Uterus (tissue), 4 donors: Measurements from ENCODE around the gene DCDC2B. TPM values are rescaled to one million over a fixed set of nuclear protein-coding genes. Genes with fewer than 3 reads are reported as not detected.

Experiments
- DNase-seq, 2 donors: peaks; one replicate each; pipeline ENCODE4 v3.0.0-alpha.2; 2019 to 2020
- H3K27ac ChIP-seq, 2 donors: fragments of 200-600 bp; sonication (generic); 1 replicate in 1 of 2; 2 replicates in 1 of 2; pipeline ENCODE4 v1.5.1; 2016 to 2018
- H3K27me3 ChIP-seq, 2 donors: fragments of 200-600 bp; sonication (generic); one replicate each; pipeline ENCODE4 v1.5.1; 2018 to 2019; ENCODE audit warnings: control low read depth in 1 of 2
- H3K36me3 ChIP-seq, 2 donors: fragments of 200-600 bp; sonication (generic); one replicate each; pipeline ENCODE4 v1.5.1; 2019; ENCODE audit warnings: control low read depth in 1 of 2
- H3K4me1 ChIP-seq, 2 donors: fragments of 200-600 bp; sonication (generic); one replicate each; pipeline ENCODE4 v1.5.1; 2018 to 2019; ENCODE audit warnings: control low read depth in 1 of 2
- H3K4me3 ChIP-seq, 2 donors: fragments of 200-600 bp; sonication (generic); 1 replicate in 1 of 2; 2 replicates in 1 of 2; pipeline ENCODE4 v1.5.1; 2018 to 2019; ENCODE audit warnings: mild to moderate bottlenecking in 1 of 2
- H3K9me3 ChIP-seq, 2 donors: fragments of 200-600 bp; sonication (generic); one replicate each; pipeline ENCODE4 v1.5.1; 2019; ENCODE audit warnings: control low read depth in 1 of 2
- POLR2A ChIP-seq, 2 donors: fragments of 450-650 bp; IDR thresholded peaks; one replicate each; pipeline ENCODE4 v1.6.1; 2016; ENCODE audit warnings: antibody characterized with exemption in 2 of 2, mild to moderate bottlenecking in 1 of 2, moderate library complexity in 1 of 2
- intact Hi-C: fragments of 100-400 bp; cut with DNase I; formaldehyde crosslinking; loops from one replicate; pipeline ENCODE4 v1.15.1; 2023; ENCODE audit warnings: low total_unique reads
- total RNA-seq, 4 donors: library from RNA; depleted of rRNA in 3 of 4; stranded (reverse); fragments of >200 nt in 3 of 4; gene quantifications; one replicate each; pipeline versions ENCODE4 v1.1.0 to v1.2.4, GENCODE V29; 2014 to 2023
- TF ChIP-seq, protein P1 (sequence below), 4 experiments: fragments of 200-600 bp in 2 of 4; fragments of 450-650 bp in 2 of 4; sonication (generic) in 2 of 4; IDR thresholded peaks; one replicate each; pipeline ENCODE4 v1.5.1; 2016 to 2019; ENCODE audit warnings: antibody characterized with exemption in 4 of 4, mild to moderate bottlenecking in 2 of 4, moderate library complexity in 1 of 4
- donor health status: DM: yes; HTN: yes; CAD: no.

The DCDC2B gene
- total RNA-seq, 4 donors from 2014 or later = 0.26 to 0.62 TPM; not detected in 2

DNA sequence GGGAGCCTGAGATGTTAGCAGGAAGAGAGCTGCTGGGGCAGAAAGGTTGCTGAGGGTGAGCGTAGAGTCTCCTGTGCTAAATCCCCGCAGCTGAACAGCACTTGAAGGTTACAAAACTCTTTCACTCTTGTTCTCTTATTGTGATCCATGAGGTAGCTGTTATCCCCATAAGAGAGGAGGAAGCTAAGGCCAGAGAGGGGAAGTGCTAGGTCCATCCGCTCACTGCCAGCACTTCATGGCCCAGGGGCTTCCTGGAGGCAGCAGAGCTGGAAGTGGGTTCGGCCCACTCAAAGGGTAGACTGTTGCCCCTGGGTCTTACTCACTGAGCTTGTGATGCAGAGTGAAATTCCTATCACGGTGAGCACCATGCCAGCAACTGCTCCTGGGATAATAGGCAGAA lies 7.7 kb downstream of the DCDC2B start:
- H3K27me3 ChIP-seq = no peaks in the 10 kb centered on the region
- H3K9me3 ChIP-seq = no peaks in the 10 kb centered on the region
- H3K27ac ChIP-seq = no peak overlapping the region
- H3K4me1 ChIP-seq = peaks cover 4 to 6% of the 10 kb centered on the region in 2 donors
- DNase-seq = no peak
- no peaks in the 10 kb centered on the region for H3K36me3 ChIP-seq
- no peak overlapping the region for H3K4me3 ChIP-seq
- TF ChIP-seq, protein P1, sequence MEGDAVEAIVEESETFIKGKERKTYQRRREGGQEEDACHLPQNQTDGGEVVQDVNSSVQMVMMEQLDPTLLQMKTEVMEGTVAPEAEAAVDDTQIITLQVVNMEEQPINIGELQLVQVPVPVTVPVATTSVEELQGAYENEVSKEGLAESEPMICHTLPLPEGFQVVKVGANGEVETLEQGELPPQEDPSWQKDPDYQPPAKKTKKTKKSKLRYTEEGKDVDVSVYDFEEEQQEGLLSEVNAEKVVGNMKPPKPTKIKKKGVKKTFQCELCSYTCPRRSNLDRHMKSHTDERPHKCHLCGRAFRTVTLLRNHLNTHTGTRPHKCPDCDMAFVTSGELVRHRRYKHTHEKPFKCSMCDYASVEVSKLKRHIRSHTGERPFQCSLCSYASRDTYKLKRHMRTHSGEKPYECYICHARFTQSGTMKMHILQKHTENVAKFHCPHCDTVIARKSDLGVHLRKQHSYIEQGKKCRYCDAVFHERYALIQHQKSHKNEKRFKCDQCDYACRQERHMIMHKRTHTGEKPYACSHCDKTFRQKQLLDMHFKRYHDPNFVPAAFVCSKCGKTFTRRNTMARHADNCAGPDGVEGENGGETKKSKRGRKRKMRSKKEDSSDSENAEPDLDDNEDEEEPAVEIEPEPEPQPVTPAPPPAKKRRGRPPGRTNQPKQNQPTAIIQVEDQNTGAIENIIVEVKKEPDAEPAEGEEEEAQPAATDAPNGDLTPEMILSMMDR (IDR thresholded peaks at IDR 0.05) = no peak
- TF ChIP-seq POLR2A (IDR thresholded peaks at IDR 0.05) = no peak
- intact Hi-C loops = no loop called here

DNA sequence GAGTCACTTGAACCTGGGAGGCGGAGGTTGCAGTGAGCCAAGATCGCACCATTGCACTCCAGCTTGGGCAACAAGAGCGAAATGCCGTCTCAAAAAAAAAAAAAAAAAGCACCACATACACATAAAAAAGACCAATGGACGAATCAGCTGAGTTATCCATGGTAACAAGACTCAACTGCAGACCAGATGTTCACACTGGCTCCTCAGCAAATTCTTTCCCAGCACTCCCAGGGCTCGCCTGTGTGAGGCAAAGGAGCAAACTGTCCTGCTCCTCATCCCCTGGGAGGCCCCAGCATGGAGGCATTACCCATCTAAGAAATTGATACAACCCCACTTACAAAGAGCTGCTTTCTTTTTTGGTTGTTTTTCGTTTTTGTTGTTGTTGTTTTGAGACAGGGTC lies 10.1 kb downstream of the DCDC2B start:
- no peak overlapping the region for H3K27ac ChIP-seq
- H3K4me1 ChIP-seq = peaks cover 4 to 16% of the 10 kb centered on the region in 2 donors
- no peaks in the 10 kb centered on the region for H3K27me3 ChIP-seq
- no peak overlapping the region for H3K4me3 ChIP-seq
- no peaks in the 10 kb centered on the region for H3K9me3 ChIP-seq
- no peak for DNase-seq
- intact Hi-C loops = no loop called here
- TF ChIP-seq, protein P1 (IDR thresholded peaks at IDR 0.05) = no peak
- TF ChIP-seq POLR2A (IDR thresholded peaks at IDR 0.05) = no peak
- H3K36me3 ChIP-seq = no peaks in the 10 kb centered on the region

DNA sequence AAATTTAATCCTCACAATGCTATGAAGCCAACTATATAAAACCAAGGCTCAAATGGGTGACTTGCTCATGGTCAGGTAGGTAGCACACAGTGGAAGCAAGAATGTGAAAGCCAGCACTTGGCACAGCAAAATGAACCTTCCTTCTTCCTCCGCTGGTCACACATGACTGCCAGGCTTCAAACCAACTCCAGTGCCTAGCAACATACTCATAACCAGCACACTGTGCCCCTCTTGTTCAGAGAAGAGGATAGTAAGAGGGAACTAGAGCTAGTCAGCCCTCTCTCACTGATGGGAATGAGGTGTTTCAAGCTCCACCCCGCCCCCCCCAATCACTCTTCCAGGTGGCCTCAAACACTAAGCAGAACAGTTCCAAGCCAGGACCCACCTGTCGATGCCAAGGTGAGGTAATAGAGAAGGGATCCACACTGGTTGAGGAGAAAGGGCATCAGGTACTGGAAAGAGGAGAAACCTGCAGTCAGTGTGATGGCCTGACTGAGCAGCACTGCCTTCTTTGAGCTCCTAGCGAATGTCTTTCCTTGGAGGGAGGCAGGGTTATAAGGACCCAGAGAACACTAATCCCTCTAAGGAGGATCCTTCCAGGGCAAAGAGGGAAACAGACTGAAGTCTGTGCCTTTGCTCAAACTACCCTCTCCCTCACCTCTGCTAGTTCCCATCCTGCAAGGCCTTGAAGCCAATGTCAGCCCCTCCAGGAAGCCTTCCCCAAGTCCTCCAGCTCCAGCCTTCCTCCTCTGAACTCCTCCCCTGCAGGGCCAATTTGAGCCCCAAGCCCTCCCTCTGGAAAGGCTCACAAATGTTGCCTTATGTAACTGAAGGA lies 12.1 kb downstream of the DCDC2B start:
- TF ChIP-seq, protein P1 (IDR thresholded peaks at IDR 0.05) = no peak
- TF ChIP-seq POLR2A (IDR thresholded peaks at IDR 0.05) = no peak
- DNase-seq = no peak
- intact Hi-C loops = no loop called here

DNA sequence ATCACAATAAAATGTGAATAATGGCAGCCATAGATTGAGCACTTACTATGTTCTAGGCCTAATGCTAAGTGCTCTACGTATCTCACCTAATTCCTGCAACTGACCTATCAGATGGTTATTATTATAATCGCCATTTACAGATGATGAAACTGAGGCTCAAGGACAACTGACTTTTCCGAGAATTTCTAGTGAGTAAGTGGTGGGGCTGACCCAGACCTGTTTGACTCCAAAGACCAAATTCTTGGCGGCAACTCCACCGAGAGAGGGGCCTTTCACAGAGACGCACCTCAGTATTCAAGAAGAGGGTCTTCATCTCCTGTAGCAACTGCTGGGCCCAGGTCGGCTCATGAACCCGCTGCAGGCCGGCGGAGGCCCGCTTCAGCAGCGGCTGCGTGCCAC lies 12.7 kb downstream of the DCDC2B start:
- Histone ChIP-seq H3K27ac (peak overlapping the region; percentile 89 to 98), H3K9me3 (no peaks in the 10 kb centered on the region), H3K4me3 (peak overlapping the region; percentile 81 to 100), H3K4me1 (peaks cover 4 to 18% of the 10 kb centered on the region in 2 donors), H3K27me3 (no peaks in the 10 kb centered on the region), H3K36me3 (no peaks in the 10 kb centered on the region)
- TF ChIP-seq, protein P1 (IDR thresholded peaks at IDR 0.05) = no peak
- TF ChIP-seq POLR2A (IDR thresholded peaks at IDR 0.05) = no peak
- DNase-seq = no peak
- intact Hi-C loops = no loop called here

More for the DNA sequence above, 12.1 kb downstream of the DCDC2B start:
- Histone ChIP-seq H3K27me3 (no peaks in the 10 kb centered on the region), H3K27ac (peak overlapping the region; percentile 10 to 89), H3K4me3 (peak overlapping the region; percentile 81 to 100), H3K9me3 (no peaks in the 10 kb centered on the region), H3K4me1 (peaks cover 4 to 18% of the 10 kb centered on the region in 2 donors), H3K36me3 (no peaks in the 10 kb centered on the region)

DNA sequence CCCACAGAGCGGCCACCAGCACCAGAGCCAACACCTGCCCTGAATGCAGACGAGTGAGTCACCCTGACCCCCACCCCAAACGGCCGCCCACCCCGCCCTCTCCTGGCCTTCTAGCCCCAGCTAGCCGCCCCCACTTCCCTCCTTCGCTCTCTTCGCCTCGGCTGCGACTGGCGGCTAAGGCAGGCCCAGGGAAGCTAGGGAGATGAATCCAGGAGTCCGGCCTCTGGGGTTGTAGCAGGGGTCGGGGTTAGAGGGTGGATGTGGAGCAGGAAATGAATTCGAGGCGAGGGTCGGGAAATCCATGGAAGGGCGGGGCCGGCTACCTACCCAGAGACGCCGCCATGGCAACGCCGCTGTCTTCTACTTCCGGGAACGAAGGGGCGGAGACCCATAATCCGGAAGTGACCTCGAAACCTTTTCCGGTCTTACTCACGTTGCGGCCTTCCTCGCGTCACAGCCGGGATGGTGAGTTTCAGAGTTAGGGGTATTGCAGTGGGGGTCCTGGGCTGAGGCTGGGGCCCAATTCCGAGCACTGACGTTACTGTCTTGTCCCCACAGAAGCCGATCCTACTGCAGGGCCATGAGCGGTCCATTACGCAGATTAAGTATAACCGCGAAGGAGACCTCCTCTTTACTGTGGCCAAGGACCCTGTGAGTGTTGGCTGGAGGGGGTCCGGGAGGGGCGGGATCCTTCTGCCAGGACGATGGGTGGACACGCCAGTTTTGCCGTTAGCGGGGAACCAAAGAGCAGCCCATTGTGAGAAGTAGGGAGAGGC lies 13.3 kb downstream of the DCDC2B start, which contains the start of the genes EIF3I and TMEM234:
EIF3I (plus strand) TSS at position 428 of the 776 bp plus-strand sequence; CDS start at position 463, 35 bp downstream.
TMEM234 (minus strand) TSS at position 374 of the 776 bp plus-strand sequence; CDS start at position 343, 31 bp downstream.
- H3K4me1 ChIP-seq = peaks cover 4 to 18% of the 10 kb centered on the region in 2 donors

More for the DNA sequence above, 13.3 kb downstream of the DCDC2B start, which contains the start of the genes EIF3I and TMEM234:
- peak; percentile 41 to 79 for TF ChIP-seq POLR2A (IDR thresholded peaks at IDR 0.05)
- TF ChIP-seq, protein P1 (IDR thresholded peaks at IDR 0.05) = no peak
- H3K27me3 ChIP-seq = no peaks in the 10 kb centered on the region
- peak; percentile 92 to 95 for DNase-seq
- no peaks in the 10 kb centered on the region for H3K9me3 ChIP-seq
- H3K27ac ChIP-seq = peak within 1 kb of the TSS; percentile 89 to 98
- H3K4me3 ChIP-seq = peak within 1 kb of the TSS; percentile 81 to 100
- intact Hi-C loops = no loop called here
- no peaks in the 10 kb centered on the region for H3K36me3 ChIP-seq
